GM12864 (cell line): ENCODE results near the gene MAST4.

Experiments used
- DNase-seq: peaks from one replicate; pipeline ENCODE4 v3.0.0-alpha.2; 2011; ENCODE audit warnings: low read depth
- H3K4me3 ChIP-seq: 2 replicates; pipeline ENCODE4 v1.5.1; 2011; ENCODE audit warnings: mild to moderate bottlenecking, low read depth, low read length, control low read depth
- TF ChIP-seq, protein P1 (sequence below): IDR thresholded peaks from 2 replicates; pipeline ENCODE4 v1.5.1; 2011; ENCODE audit warnings: low read depth, mild to moderate bottlenecking, moderate library complexity, low read length, control low read depth, inconsistent platforms; ENCODE audit errors: missing control alignments

Gene MAST4

DNA sequence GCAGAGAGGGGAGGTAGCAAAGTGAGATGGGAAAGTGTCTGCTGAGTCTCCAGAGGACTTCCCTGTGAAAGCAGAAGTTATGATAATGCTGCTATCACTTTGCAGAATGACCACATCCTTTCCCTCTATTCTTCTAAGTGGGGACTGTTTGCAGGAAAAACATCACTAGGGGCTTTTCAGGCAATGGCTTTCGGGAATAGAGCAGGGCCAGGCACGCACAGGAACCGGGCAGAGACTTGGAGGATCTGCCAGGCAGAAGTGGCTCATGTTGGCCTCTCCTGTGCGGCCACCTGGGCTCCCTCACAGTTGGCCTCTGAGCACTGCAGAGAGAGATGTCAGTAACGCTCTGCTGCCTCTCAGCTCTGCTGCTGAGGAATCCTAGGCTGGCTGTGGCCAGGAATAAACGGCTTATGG lies 214.7 kb downstream of the MAST4 start:
- no peak for DNase-seq
- no peak overlapping the region for H3K4me3 ChIP-seq
- TF ChIP-seq, protein P1, sequence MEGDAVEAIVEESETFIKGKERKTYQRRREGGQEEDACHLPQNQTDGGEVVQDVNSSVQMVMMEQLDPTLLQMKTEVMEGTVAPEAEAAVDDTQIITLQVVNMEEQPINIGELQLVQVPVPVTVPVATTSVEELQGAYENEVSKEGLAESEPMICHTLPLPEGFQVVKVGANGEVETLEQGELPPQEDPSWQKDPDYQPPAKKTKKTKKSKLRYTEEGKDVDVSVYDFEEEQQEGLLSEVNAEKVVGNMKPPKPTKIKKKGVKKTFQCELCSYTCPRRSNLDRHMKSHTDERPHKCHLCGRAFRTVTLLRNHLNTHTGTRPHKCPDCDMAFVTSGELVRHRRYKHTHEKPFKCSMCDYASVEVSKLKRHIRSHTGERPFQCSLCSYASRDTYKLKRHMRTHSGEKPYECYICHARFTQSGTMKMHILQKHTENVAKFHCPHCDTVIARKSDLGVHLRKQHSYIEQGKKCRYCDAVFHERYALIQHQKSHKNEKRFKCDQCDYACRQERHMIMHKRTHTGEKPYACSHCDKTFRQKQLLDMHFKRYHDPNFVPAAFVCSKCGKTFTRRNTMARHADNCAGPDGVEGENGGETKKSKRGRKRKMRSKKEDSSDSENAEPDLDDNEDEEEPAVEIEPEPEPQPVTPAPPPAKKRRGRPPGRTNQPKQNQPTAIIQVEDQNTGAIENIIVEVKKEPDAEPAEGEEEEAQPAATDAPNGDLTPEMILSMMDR = no peak

GRCh38 chr5:66812291-66812690 lies 216.1 kb downstream of the MAST4 start:
- TF ChIP-seq, protein P1 = no peak
- no peak overlapping the region for H3K4me3 ChIP-seq
- no peak for DNase-seq

- no peak overlapping the region for H3K4me3 ChIP-seq
- no peak for DNase-seq
- TF ChIP-seq, protein P1 = no peak
Observed at GRCh38 chr5:66813306-66813705, 217.1 kb downstream of the MAST4 start.

GRCh38 chr5:66814146-66814991 lies 218.2 kb downstream of the MAST4 start:
- peak; percentile 16 for DNase-seq
- no peak overlapping the region for H3K4me3 ChIP-seq
- TF ChIP-seq, protein P1 = peak; percentile 71

- TF ChIP-seq, protein P1 = no peak
- no peak overlapping the region for H3K4me3 ChIP-seq
- DNase-seq = no peak
Observed at GRCh38 chr5:66818304-66818934, 222.2 kb downstream of the MAST4 start.

GRCh38 chr5:66818935-66819328 lies 222.7 kb downstream of the MAST4 start:
- H3K4me3 ChIP-seq = no peak overlapping the region
- TF ChIP-seq, protein P1 = no peak
- DNase-seq = no peak
